ENCODE results near the gene KCTD10.
"Not testable (repeated sequence)": the region's sequence is repeated elsewhere in the genome, so short reads cannot be mapped to it uniquely, and the experiment has no call there.

Gene KCTD10

DNA sequence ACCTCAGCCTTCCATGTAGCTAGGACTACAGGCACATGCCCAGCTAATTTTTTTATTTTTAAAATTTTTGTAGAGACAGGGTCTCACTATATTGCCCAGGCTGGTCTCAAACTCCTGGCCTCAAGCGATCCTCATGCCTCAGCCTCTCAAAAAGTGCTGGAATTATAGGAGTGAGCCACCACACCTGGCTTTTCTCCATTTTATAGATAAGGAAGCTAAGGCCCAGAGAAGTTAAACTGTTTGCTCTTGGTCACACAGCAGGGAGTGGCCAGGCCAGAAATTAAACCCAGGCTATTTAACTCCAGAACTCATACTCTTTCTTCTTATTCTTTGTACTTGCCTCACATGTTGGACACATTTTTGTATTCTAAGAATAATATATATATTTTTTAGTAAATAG, 16.8 kb upstream of the KCTD10 start:
- DNase-seq = no peak

DNA sequence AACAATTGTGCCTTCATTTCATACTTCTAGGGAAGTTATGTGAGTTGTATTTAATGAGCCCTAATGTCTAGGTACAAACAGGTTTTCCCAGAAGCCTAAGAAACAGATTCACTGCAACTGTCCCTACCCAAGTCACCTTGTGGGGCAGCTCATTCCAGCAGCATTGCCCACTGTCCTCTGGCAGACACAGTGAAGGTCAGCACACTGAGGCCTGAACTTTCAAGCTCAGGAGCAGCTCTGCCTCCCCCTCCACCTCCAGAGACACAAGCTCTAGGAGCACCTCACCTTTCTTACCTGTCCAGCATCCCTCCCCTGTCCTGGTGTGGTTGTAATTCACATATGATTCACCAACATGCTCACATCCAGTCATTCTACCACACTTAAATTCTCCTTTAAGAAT, 16.0 kb upstream of the KCTD10 start:
- DNase-seq = no peak

DNA sequence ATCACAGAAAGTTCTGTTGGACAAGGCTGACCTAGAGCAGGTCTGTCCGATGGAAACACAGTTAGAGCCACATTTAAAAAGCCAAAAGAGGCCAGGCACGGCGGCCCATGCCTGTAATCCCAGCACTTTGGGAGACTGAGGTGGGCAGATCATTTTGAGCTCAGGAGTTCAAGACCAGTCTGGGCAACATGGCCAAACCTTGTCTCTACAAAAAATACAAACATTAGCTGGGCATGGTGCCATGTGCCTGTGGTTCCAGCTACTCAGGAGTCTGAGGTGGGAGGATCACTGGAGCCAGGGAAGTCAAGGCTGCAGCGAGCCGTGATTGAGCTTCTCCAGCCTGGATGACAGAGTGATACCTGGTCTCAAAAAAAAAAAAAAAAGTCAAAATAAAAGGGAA, 15.3 kb upstream of the KCTD10 start:
- DNase-seq = no peak

- no peak for DNase-seq
Observed at GRCh38 chr12:109491671-109492070, 14.6 kb upstream of the KCTD10 start.

DNA sequence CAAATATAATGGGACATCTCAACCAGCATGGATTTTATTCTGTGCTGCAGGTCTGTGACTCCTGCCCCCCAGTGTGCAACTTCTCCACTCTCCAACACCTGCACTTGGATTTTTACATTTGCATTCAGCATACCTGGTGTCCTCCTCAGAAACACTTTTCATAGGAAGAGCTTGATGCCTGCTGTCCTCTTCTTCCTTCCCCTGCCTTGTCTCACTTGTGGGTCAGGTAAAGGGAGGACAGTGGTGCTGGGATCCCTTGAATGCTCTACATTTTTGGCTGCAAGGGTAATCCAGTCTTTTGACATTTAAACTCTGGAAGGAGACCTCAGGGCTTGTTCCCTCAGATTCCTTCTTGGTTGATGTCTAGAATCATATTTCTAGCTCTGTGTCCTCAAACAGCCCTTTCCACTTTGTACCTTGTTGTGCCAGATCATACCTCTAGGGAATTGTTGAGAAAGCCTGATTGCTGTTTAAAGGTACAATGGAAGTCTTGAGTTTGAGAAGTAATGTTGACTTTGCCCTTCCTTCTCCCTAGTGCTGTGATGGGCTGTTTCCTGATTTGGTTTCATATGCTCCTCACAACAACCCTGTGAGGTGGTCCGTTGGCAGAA, 13.0 kb upstream of the KCTD10 start:
- DNase-seq = no peak

DNA sequence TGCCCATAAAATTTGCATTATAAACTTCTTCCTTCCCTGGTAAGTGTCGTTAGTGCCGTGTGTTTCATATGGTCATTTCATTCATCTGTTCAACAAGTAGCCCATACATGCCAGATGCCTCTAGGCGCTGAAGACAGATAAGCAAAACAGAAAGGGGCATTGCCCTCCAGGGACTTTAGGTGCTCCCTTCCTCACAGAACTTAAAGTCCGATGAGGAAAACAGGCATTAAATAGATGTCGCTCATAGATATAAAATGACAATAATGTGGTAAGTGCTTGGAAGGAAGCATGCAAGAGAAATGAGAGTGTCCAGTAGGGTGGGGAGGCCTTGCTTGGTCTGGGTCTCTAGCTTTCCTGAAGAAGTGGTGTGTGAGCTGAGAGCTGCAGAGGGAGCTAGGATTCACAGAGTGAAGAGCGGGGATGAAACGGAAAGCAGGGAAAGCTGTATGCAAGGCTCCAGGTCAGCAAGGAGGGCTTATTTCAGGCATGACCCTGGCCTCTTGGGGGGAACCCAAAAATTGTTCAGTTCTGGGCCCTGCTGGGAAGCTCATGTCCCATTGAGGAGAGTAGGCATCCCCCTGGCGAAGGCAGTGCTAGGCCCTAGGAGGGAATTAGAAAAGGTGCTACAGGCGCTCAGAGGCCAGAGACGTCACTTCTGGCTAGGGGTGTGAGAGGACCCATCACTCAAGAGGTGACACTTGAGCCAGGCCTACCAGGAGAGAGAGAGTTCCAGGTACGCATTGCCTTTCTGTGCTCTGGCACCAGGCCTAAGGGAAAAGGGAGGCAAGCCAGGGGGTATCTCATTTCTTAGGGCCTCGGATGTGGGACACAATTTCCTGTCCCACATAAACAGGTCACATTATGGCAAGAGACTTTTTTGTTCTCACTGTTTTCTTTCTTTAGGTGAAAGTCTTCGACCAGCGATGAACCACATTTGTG, 12.2 kb upstream of the KCTD10 start:
- no peak for DNase-seq

GRCh38 chr12:109488051-109488665, 11.1 kb upstream of the KCTD10 start:
- DNase-seq = no peak

- no peak for DNase-seq
Observed at GRCh38 chr12:109487181-109488050, 10.3 kb upstream of the KCTD10 start.

DNA sequence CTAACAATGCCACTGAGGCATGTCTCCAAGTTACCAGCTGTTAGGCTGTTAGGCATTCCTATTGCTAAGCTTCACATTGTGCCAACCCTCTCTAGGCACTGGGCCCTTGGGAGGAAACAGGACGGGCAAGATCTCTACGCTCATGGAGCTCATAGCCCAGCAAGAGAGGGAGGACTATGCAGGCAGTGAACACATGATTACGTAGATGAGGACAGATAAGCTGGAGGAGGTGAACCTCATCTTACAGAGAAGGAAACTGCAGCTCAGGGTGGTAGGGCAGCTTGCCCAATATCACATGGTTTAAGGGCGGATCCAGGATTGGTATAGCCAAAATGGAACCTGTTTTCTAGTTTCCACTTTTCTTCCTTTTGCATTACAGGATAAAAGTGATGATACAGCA, 8.1 kb upstream of the KCTD10 start:
- DNase-seq = no peak

DNA sequence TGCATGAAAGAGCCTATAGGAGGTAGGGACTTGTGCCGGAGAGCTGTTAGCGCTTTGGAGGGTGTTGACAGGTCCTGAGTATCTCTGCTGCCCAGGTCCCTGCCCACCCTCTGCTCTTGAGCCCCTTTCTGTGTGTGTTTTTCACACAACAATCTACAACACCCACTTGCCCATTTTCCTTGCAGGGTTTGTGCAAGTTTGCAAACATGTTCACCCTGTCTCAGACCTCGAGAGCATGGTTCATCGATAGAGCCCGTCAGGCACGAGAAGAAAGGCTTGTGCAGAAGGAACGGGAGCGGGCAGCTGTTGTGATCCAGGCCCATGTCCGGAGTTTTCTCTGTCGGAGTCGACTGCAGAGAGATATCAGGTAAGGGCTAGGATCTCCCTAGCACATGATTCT, 6.2 kb upstream of the KCTD10 start:
- DNase-seq = no peak

DNA sequence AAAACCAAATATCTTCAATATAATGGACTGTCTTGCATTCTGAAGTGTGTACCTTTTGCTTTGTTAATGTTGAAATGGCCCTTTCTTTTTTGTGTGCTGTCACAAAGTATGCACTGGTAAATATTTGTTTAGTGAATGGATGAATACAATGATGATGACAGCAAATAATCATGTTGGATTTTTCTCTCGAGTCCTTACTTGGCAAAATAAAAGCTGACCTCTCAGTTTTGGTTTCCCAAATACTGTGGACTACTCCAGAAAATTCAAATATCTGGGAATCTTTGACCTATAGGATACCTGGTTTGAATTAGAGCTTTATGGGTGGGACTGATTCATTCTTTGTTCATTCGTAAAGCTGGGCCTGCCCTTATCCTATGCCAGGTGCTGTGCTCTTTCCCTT, 5.8 kb upstream of the KCTD10 start:
- DNase-seq = no peak

DNA sequence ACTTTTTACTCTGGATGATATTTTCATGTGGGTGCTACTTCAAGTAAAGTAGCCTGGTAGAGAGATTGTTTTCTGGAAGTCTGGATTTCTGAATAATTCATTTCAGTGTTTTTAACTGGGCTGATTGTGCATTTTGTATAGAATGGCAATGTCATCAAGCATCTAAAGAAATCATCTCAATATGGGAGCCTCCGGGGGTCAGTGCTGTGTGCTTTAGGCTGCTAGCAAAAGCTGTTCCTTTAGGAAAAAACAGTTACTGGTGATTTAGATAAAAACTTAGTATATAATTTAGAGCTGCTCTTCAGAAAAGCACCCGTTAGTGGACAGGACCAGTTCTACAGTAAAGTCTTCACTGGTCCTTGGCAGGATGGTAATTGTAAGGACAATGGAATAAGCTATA, 5.4 kb upstream of the KCTD10 start:
- no peak for DNase-seq

GRCh38 chr12:109481863-109482262, 4.8 kb upstream of the KCTD10 start:
- no peak for DNase-seq

DNA sequence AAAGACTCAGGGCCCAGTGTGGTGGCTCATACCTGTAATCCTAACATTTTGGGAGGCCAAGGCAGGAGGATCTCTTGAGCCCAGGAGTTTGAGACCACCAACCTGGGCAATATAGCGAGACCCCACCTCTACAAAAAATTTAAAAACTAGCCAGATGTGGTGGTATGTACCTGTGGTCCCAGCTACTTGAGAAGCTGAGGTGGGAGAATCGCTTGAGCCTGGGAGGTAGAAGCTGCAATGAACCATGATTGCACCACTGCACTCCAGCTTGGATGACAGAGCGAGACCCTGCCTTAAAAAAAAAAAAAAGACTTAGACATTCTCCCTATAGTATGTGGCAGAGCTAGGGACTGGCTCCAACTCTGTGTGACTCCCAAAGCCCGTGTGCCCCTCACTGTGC, 3.3 kb upstream of the KCTD10 start:
- DNase-seq = no peak

GRCh38 chr12:109479761-109480160, 2.7 kb upstream of the KCTD10 start:
- DNase-seq = no peak

- no peak for DNase-seq
Observed at GRCh38 chr12:109477963-109478315, 839 bp upstream of the KCTD10 start.

DNA sequence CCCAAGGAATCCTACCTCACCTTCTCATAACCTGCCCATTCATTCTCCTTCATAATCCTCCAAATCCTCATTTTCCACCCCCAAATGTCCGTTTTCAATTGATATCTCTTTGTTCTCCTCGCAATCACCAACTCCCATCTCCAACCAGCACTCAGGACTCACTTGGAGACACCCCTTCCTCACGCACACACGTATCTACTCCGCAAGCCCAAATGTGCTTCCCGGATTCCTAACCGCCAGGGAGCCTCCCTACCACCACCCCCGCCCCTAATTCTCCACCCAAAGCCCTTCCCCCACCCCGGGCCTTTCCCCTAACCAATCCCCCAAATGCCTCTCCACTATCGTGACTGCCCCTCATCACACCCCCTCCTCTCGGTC, 304 bp downstream of the KCTD10 start:
- DNase-seq = no peak

DNA sequence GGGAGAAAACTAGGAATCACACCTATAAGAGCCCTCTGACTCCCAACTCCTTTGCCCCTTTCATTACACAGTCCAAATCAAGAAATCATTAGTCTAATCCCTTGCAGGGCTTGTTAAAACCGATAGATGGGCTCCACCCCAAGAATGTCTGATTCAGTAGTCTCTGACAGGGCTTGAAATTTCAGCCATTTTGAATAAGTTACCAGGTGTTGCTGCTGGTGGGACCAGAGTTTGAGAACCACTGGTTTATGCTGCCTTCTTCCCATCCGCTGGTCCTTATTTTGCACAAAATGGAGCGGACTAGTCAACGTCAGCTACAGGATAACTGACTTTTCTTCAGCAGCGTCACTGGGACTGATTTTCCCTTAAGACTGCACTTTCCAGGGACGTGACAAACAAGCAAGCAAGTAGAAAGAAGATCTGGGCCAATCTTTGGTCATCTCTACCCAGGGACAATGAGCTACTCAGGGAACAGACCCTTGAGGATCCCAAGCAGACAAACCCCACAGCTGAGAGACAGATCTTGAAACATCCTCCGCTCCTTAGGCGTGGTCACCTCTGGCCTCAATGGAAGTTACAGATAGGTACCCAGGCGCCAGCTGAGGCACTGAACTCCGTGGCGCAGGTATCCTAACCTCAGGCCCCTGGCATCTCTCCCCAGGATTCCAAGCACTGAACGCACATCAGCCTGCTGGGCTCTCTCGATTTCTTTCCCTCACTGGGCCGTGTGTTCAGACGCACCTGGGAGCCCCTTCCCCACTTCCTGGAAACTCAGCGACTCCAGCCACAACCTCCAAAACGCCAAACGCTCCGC, 900 bp downstream of the KCTD10 start:
- no peak for DNase-seq

DNA sequence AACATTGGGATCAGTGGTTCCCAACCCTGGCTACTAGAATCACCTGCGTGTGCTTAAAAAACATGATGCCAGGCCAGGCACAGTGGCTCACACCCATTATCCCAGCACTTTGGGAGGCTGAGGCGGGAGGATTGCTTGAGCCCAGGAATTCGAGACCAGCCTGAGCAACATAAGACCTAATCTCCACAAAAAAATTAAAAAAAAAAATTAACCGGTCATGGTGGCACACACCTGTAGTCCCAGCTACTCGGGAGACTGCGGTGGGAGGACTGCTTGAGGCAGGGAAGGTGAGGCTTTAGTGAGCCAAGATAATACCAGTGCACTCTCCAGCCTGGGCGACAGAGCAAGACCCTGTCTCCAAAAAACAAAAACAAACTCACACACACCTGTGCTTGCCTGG, 2.0 kb downstream of the KCTD10 start:
- DNase-seq = no peak

GRCh38 chr12:109473526-109474270, 3.4 kb downstream of the KCTD10 start:
- not testable (repeated sequence) for DNase-seq

- no peak for DNase-seq
Observed at GRCh38 chr12:109473006-109473405, 4.1 kb downstream of the KCTD10 start.

- DNase-seq = no peak
Observed at GRCh38 chr12:109469517-109469916, 7.6 kb downstream of the KCTD10 start.

All from NCI-H2107 (cell line).